ENCODE results near the gene PRDM16. TPM values are rescaled to one million over a fixed set of nuclear protein-coding genes. Genes with fewer than 3 reads are reported as not detected.
A peak's percentile ranks its signal among the peaks of the same experiment; 100 is the strongest.

PRDM16 gene
- total RNA-seq, 1 experiment from 2014 or later = 0.04 TPM

DNA sequence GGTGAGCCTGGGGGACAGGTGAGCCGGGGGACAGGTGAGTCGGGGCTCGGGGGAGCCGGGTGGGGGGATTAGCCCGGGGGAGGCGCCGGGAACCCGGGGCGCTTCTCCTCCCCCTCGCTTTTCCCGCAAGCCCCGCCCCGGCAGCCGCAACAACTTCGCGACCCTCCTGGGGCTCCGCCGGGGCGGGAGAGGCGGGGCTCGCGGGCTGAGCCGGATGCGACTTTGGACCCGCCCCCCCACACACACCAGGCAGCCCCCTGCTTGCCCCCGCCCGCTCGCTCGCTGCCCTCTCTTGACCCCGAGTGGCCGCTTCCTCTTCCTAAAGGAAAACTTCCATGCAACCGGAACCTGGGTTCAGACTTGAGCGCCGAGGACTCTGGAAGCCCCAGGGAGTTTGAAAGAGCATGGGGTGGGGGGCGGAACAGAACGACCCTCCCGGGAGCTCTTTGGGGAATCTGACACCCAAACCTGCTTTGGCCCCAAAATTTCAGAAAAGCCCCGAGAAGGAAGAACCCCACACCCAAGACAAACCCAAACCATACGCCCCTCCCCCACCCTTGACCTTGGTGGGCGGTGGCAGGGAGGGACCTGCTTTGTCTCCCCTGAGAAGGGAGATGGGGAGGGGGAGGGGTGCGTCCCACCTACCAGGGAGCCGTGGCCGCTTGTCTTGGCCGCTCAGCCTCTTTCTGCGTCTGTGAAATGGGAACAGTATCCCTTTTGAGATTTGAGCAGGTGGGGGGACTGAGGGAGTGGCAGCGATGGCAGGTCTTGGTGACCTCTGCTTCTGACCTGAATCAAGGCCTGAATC lies 386.0 kb downstream of the PRDM16 start:
- peak overlapping the region; percentile 84 for H2AFZ ChIP-seq (ENCODE audit: low read length)
- intact Hi-C loops (cut with micrococcal nuclease) = no loop called here
- peak; percentile 43 for DNase-seq
- peak overlapping the region; percentile 84 for H3K4me3 ChIP-seq (ENCODE audit: low read length)
- peaks cover 7% of the 10 kb centered on the region; the same call in 1 of the 2 replicates for H3K27me3 ChIP-seq (ENCODE audit: low read length)
- BruUV-seq (replicated peaks) = TSS peak; percentile 36
- H3K79me2 ChIP-seq (ENCODE audit: low read length) = peaks cover 12% of the 10 kb centered on the region
- no peaks in the 10 kb centered on the region for H3F3A ChIP-seq (ENCODE audit: low read length, unreplicated experiment)
- H3K36me3 ChIP-seq (ENCODE audit: low read depth, low read length) = no peaks in the 10 kb centered on the region
- ATAC-seq = peak; percentile 5
- peaks cover 24% of the 10 kb centered on the region for H3K4me1 ChIP-seq (ENCODE audit: insufficient read depth, low read length)
- ChIA-PET POLR2A (ENCODE audit: unreplicated experiment) (no interaction called here), CTCF (interaction anchor here (0.5 kb wide), 1 partner anchor 445 kb away, joined by 5 read pairs; no protein-coding TSS in a partner anchor)
- H3K9ac ChIP-seq (ENCODE audit: low read length) = peak overlapping the region; percentile 71
- no peaks in the 10 kb centered on the region for H3K9me2 ChIP-seq (replicated peaks; ENCODE audit: low read length)
- no peaks in the 10 kb centered on the region for H3K9me3 ChIP-seq (ENCODE audit: low read length)
- peak overlapping the region; percentile 92 for H3K4me2 ChIP-seq (ENCODE audit: low read length)
- no peak for TF ChIP-seq EZH2phosphoT487 (IDR thresholded peaks at IDR 0.05; ENCODE audit: borderline replicate concordance, low read length)
- TF ChIP-seq, protein P1, sequence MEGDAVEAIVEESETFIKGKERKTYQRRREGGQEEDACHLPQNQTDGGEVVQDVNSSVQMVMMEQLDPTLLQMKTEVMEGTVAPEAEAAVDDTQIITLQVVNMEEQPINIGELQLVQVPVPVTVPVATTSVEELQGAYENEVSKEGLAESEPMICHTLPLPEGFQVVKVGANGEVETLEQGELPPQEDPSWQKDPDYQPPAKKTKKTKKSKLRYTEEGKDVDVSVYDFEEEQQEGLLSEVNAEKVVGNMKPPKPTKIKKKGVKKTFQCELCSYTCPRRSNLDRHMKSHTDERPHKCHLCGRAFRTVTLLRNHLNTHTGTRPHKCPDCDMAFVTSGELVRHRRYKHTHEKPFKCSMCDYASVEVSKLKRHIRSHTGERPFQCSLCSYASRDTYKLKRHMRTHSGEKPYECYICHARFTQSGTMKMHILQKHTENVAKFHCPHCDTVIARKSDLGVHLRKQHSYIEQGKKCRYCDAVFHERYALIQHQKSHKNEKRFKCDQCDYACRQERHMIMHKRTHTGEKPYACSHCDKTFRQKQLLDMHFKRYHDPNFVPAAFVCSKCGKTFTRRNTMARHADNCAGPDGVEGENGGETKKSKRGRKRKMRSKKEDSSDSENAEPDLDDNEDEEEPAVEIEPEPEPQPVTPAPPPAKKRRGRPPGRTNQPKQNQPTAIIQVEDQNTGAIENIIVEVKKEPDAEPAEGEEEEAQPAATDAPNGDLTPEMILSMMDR (conservative IDR thresholded peaks at IDR 0.05; ENCODE audit: low read depth, low read length) = no peak
- TF ChIP-seq EZH2 (IDR thresholded peaks at IDR 0.05; ENCODE audit: low read length, unreplicated experiment) = no peak
- H4K20me1 ChIP-seq (ENCODE audit: low read length) = no peaks in the 10 kb centered on the region
- 0 out of 2 replicates have a peak overlapping the region, but pooled peaks have one; percentile 10 for H3K27ac ChIP-seq (ENCODE audit: low read length)

GRCh38 chr1:3455670-3456448 lies 386.9 kb downstream of the PRDM16 start:
- Histone ChIP-seq H3K79me2 (ENCODE audit: low read length) (peaks cover 12% of the 10 kb centered on the region), H3K27me3 (ENCODE audit: low read length) (peaks cover 2% of the 10 kb centered on the region; the same call in 1 of the 2 replicates), H3K9me2 (replicated peaks; ENCODE audit: low read length) (no peaks in the 10 kb centered on the region), H3K4me2 (ENCODE audit: low read length) (peak overlapping the region; percentile 92), H4K20me1 (ENCODE audit: low read length) (no peaks in the 10 kb centered on the region), H2AFZ (ENCODE audit: low read length) (no peak overlapping the region), H3K9ac (ENCODE audit: low read length) (no peak overlapping the region), H3K27ac (ENCODE audit: low read length) (no peak overlapping the region), H3K4me1 (ENCODE audit: insufficient read depth, low read length) (peaks cover 33% of the 10 kb centered on the region), H3K9me3 (ENCODE audit: low read length) (no peaks in the 10 kb centered on the region), H3K4me3 (ENCODE audit: low read length) (peak overlapping the region; percentile 84), H3F3A (ENCODE audit: low read length, unreplicated experiment) (no peaks in the 10 kb centered on the region), H3K36me3 (ENCODE audit: low read depth, low read length) (no peaks in the 10 kb centered on the region)
- TF ChIP-seq EZH2 (IDR thresholded peaks at IDR 0.05; ENCODE audit: low read length, unreplicated experiment) (no peak), EZH2phosphoT487 (IDR thresholded peaks at IDR 0.05; ENCODE audit: borderline replicate concordance, low read length) (no peak)
- TF ChIP-seq, protein P1 (conservative IDR thresholded peaks at IDR 0.05; ENCODE audit: low read depth, low read length) = no peak
- ATAC-seq = no peak
- no peak for DNase-seq
- no TSS peak for BruUV-seq (replicated peaks)
- intact Hi-C loops (cut with micrococcal nuclease) = no loop called here
- POLR2A ChIA-PET (ENCODE audit: unreplicated experiment) = no interaction called here
- CTCF ChIA-PET = interaction anchor here (0.5 kb wide), 1 partner anchor 445 kb away, joined by 5 read pairs; no protein-coding TSS in a partner anchor
